H1 (cell line): ENCODE results near the gene DUSP9. TPM values are rescaled to one million over a fixed set of nuclear protein-coding genes. Genes with fewer than 3 reads are reported as not detected.

Experiments used
- CTCF ChIA-PET: fragments of 300-600 bp; sonication (Branson Sonifier 250); formaldehyde crosslinking; loops from one replicate; lab custom pipeline; 2021; ENCODE audit not compliant: partially characterized antibody; lab: Charles Lee
- POLR2A ChIA-PET: fragments of 300-600 bp; sonication (Branson Sonifier 250); formaldehyde crosslinking; loops from one replicate; lab custom pipeline; 2021; ENCODE audit warnings: inconsistent platforms; ENCODE audit not compliant: partially characterized antibody; lab: Charles Lee
- DNase-seq, 2 experiments: peaks; one replicate each; pipeline versions ENCODE4 v3.0.0 to v3.0.0-alpha.2; 2010 to 2022; ENCODE audit warnings: low spot score in 2 of 2, low read depth in 1 of 2, mixed read lengths in 1 of 2
- FAIRE-seq: peaks from 2 replicates; lab custom pipeline; 2011; peaks lifted over from hg19 to GRCh38; lab: Jason Lieb, UNC
- H2AFZ ChIP-seq: 2 replicates; pipeline ENCODE4 v1.8.1; 2012; ENCODE audit warnings: low read length, inconsistent platforms
- H2AK5ac ChIP-seq: 2 replicates; pipeline ENCODE4 v1.6.1; 2013; ENCODE audit warnings: low read depth, low read length
- H2BK120ac ChIP-seq: replicated peaks from 2 replicates; pipeline ENCODE3; 2013; ENCODE audit warnings: low read depth, low read length, inconsistent platforms
- H2BK12ac ChIP-seq: 2 replicates; pipeline ENCODE4 v1.6.1; 2013; ENCODE audit warnings: low read depth, low read length
- H2BK15ac ChIP-seq: 2 replicates; pipeline ENCODE4 v1.6.1; 2013; ENCODE audit warnings: low read length
- H2BK20ac ChIP-seq: 2 replicates; pipeline ENCODE4 v1.6.1; 2013; ENCODE audit warnings: low read length
- H2BK5ac ChIP-seq: 2 replicates; pipeline ENCODE4 v1.6.1; 2013; ENCODE audit warnings: low read depth, low read length
- H3K14ac ChIP-seq: 2 replicates; pipeline ENCODE4 v1.6.1; 2013; ENCODE audit warnings: inconsistent platforms; ENCODE audit not compliant: insufficient read length
- H3K18ac ChIP-seq: 2 replicates; pipeline ENCODE4 v1.6.1; 2013; ENCODE audit warnings: low read length; ENCODE audit errors: extremely low read depth
- H3K23ac ChIP-seq: 2 replicates; pipeline ENCODE4 v1.6.1; 2013; ENCODE audit warnings: inconsistent platforms; ENCODE audit not compliant: insufficient read length
- H3K23me2 ChIP-seq: 2 replicates; pipeline ENCODE4 v1.6.1; 2013; ENCODE audit warnings: low read depth, low read length
- H3K27ac ChIP-seq: 2 replicates; pipeline ENCODE4 v1.6.1; 2011; ENCODE audit warnings: low read depth, low read length, inconsistent platforms
- H3K27me3 ChIP-seq, 4 experiments: replicated peaks in 1 of 4; 1 replicate in 1 of 4; 2 replicates in 3 of 4; pipeline versions ENCODE4 v1.6.1 to v1.8.1; 2011 to 2013; ENCODE audit warnings: low read length in 3 of 4, mild to moderate bottlenecking in 3 of 4, inconsistent platforms in 2 of 4, mixed read lengths in 2 of 4, moderate library complexity in 1 of 4; ENCODE audit not compliant: control insufficient read depth in 3 of 4, insufficient read depth in 3 of 4; ENCODE audit errors: extremely low read depth in 1 of 4
- H3K36me3 ChIP-seq, 4 experiments: 2 replicates each; pipeline versions ENCODE4 v1.6.1 to v1.8.1; 2011 to 2013; ENCODE audit warnings: mild to moderate bottlenecking in 4 of 4, low read length in 3 of 4, moderate library complexity in 2 of 4, control low read depth in 1 of 4, inconsistent platforms in 1 of 4; ENCODE audit not compliant: insufficient read depth in 4 of 4, control insufficient read depth in 2 of 4
- H3K4ac ChIP-seq: replicated peaks from 2 replicates; pipeline ENCODE3; 2013; ENCODE audit warnings: low read length, low read depth, mixed read lengths, inconsistent platforms; ENCODE audit not compliant: insufficient read length
- H3K4me1 ChIP-seq, 4 experiments: replicated peaks in 1 of 4; 1 replicate in 1 of 4; 2 replicates in 3 of 4; pipeline versions ENCODE4 v1.6.1 to v1.8.1; 2011 to 2013; ENCODE audit warnings: low read length in 3 of 4, inconsistent platforms in 2 of 4, mixed read lengths in 1 of 4; ENCODE audit not compliant: insufficient read depth in 4 of 4, control insufficient read depth in 3 of 4
- H3K4me2 ChIP-seq, 2 experiments: 2 replicates each; pipeline versions ENCODE4 v1.6.1 to v1.8.1; 2011 to 2013; ENCODE audit warnings: low read depth in 2 of 2, low read length in 2 of 2, control low read depth in 1 of 2, inconsistent platforms in 1 of 2, mild to moderate bottlenecking in 1 of 2; ENCODE audit not compliant: insufficient read depth in 1 of 2
- H3K4me3 ChIP-seq, 4 experiments: fragments of 200-600, 300-600 bp in 1 of 4; sonication (generic), shearing (Covaris generic), sonication (Bioruptor Twin) in 1 of 4; 2 replicates each; pipeline versions ENCODE4 v1.5.1 to v1.8.1; 2011 to 2016; ENCODE audit warnings: low read length in 4 of 4, low read depth in 3 of 4, control low read depth in 2 of 4, inconsistent platforms in 2 of 4, mild to moderate bottlenecking in 2 of 4, mixed read lengths in 1 of 4, moderate library complexity in 1 of 4; ENCODE audit not compliant: insufficient read depth in 2 of 4; ENCODE audit errors: extremely low read depth in 1 of 4
- H3K56ac ChIP-seq: replicated peaks from 2 replicates; pipeline ENCODE3; 2013; ENCODE audit warnings: low read depth, mild to moderate bottlenecking, mixed read lengths, low read length, inconsistent platforms; ENCODE audit not compliant: insufficient read length
- H3K79me1 ChIP-seq: 2 replicates; pipeline ENCODE4 v1.6.1; 2013; ENCODE audit warnings: low read depth, low read length, control low read depth
- H3K79me2 ChIP-seq, 2 experiments: 2 replicates each; pipeline versions ENCODE4 v1.6.1 to v1.8.1; 2012 to 2013; ENCODE audit warnings: low read length in 2 of 2, mild to moderate bottlenecking in 2 of 2, inconsistent platforms in 1 of 2; ENCODE audit not compliant: insufficient read depth in 2 of 2, control insufficient read depth in 1 of 2
- H3K9ac ChIP-seq, 4 experiments: replicated peaks in 1 of 4; 1 replicate in 1 of 4; 2 replicates in 3 of 4; pipeline versions ENCODE4 v1.6.1 to v1.8.1; 2011 to 2013; ENCODE audit warnings: low read depth in 3 of 4, low read length in 3 of 4, control low read depth in 2 of 4, mild to moderate bottlenecking in 2 of 4, moderate library complexity in 2 of 4, inconsistent platforms in 1 of 4; ENCODE audit errors: extremely low read depth in 1 of 4
- H3K9me3 ChIP-seq, 2 experiments: 2 replicates each; pipeline versions ENCODE4 v1.6.1 to v1.8.1; 2012 to 2013; ENCODE audit warnings: mild to moderate bottlenecking in 2 of 2, moderate library complexity in 2 of 2, control low read depth in 1 of 2, inconsistent platforms in 1 of 2, low read depth in 1 of 2, low read length in 1 of 2, mixed read lengths in 1 of 2; ENCODE audit not compliant: insufficient read depth in 2 of 2
- H4K20me1 ChIP-seq, 2 experiments: replicated peaks in 1 of 2; 2 replicates each; pipeline versions ENCODE3 to v1.8.1; 2011 to 2013; ENCODE audit warnings: inconsistent platforms in 2 of 2, low read length in 2 of 2, mild to moderate bottlenecking in 1 of 2; ENCODE audit not compliant: insufficient read depth in 2 of 2, control insufficient read depth in 1 of 2
- H4K5ac ChIP-seq: 2 replicates; pipeline ENCODE4 v1.6.1; 2013; ENCODE audit warnings: low read length, low read depth, mixed read lengths, inconsistent platforms; ENCODE audit not compliant: insufficient read length
- H4K8ac ChIP-seq: 2 replicates; pipeline ENCODE4 v1.8.0; 2013; ENCODE audit warnings: mild to moderate bottlenecking, moderate library complexity, low read length, inconsistent platforms; ENCODE audit not compliant: insufficient read depth; ENCODE audit errors: extremely low read depth
- H4K91ac ChIP-seq: replicated peaks from 2 replicates; pipeline ENCODE3; 2013; ENCODE audit warnings: low read length, mixed read lengths, inconsistent platforms; ENCODE audit not compliant: insufficient read length
- EP300 ChIP-seq, 2 experiments: IDR thresholded peaks; 1 replicate in 1 of 2; 2 replicates in 1 of 2; pipeline ENCODE4 v1.6.1; 2011 to 2012; ENCODE audit warnings: low read depth in 2 of 2, low read length in 2 of 2, mild to moderate bottlenecking in 2 of 2, borderline replicate concordance in 1 of 2, inconsistent platforms in 1 of 2, moderate library complexity in 1 of 2
- EZH2 ChIP-seq: fragments of 200-600 bp; sonication (generic); IDR thresholded peaks from 2 replicates; pipeline ENCODE4 v1.7.1; 2012; ENCODE audit warnings: low read depth, mild to moderate bottlenecking, moderate library complexity, low read length, inconsistent platforms; ENCODE audit not compliant: severe bottlenecking
- HDAC2 ChIP-seq, 2 experiments: fragments of 300-600 bp in 1 of 2; sonication (generic) in 1 of 2; IDR thresholded peaks; 2 replicates each; pipeline ENCODE4 v1.6.1; 2011 to 2012; ENCODE audit warnings: low read depth in 2 of 2, low read length in 2 of 2, mild to moderate bottlenecking in 2 of 2, moderate library complexity in 2 of 2, borderline replicate concordance in 1 of 2, inconsistent platforms in 1 of 2
- KDM1A ChIP-seq: fragments of 200-600, 300-600 bp; sonication (generic); IDR thresholded peaks from 2 replicates; pipeline ENCODE4 v1.7.1; 2016; ENCODE audit warnings: mild to moderate bottlenecking, low read length, borderline replicate concordance
- RNF2 ChIP-seq: fragments of 200-900, 300-1000 bp; sonication (generic); IDR thresholded peaks from 2 replicates; pipeline ENCODE4 v1.7.1; 2016; ENCODE audit warnings: borderline replicate concordance, low read depth, mild to moderate bottlenecking, antibody characterized with exemption, low read length; ENCODE audit not compliant: poor library complexity, severe bottlenecking; ENCODE audit errors: missing control alignments
- RXRA ChIP-seq: IDR thresholded peaks from 2 replicates; pipeline ENCODE4 v1.6.1; 2011; ENCODE audit warnings: low read depth, mild to moderate bottlenecking, low read length, moderate library complexity; ENCODE audit not compliant: insufficient read depth
- SIN3A ChIP-seq, 2 experiments: IDR thresholded peaks in 1 of 2; conservative IDR thresholded peaks in 1 of 2; 2 replicates each; pipeline ENCODE4 v1.6.1; 2011 to 2012; ENCODE audit warnings: low read length in 2 of 2, improper control_type of control experiment in 1 of 2, low read depth in 1 of 2, mild to moderate bottlenecking in 1 of 2
- SP4 ChIP-seq: IDR thresholded peaks from 2 replicates; pipeline ENCODE4 v1.6.1; 2012; ENCODE audit warnings: low read length, inconsistent platforms
- USF2 ChIP-seq: IDR thresholded peaks from 2 replicates; pipeline ENCODE4 v1.6.1; 2011; ENCODE audit warnings: low read length, improper control_type of control experiment
- YY1 ChIP-seq: IDR thresholded peaks from 2 replicates; pipeline ENCODE4 v1.6.1; 2011; ENCODE audit warnings: low read depth, mild to moderate bottlenecking, low read length
- WGBS, 2 experiments: shearing (Covaris generic) in 1 of 2; methylation state at CpG; one replicate each; pipeline versions ENCODE4 v1.1.6 to v1.1.7; 2013 to 2015; ENCODE audit warnings: low lambda C conversion rate in 2 of 2, mixed read lengths in 2 of 2, inconsistent platforms in 1 of 2, low coverage in 1 of 2, missing lambda C conversion rate in 1 of 2; ENCODE audit not compliant: insufficient replicate concordance in 2 of 2, insufficient coverage in 1 of 2, insufficient read length in 1 of 2; ENCODE audit errors: extremely low coverage in 1 of 2, missing lambda C conversion rate in 1 of 2; 5-methylcytosine and 5-hydroxymethylcytosine counted together
- polyA plus RNA-seq, 7 experiments: library from polyadenylated mRNA; depleted of rRNA in 3 of 7; stranded (reverse) in 5 of 7; unstranded in 2 of 7; fragments of >200 nt in 5 of 7; fragments of 200-250 nt in 2 of 7; gene quantifications; 1 replicate in 5 of 7; 2 replicates in 1 of 7; 4 replicates in 1 of 7; pipeline versions ENCODE4 v1.2.1 to v1.2.3, GENCODE V29; 2011 to 2013; ENCODE audit warnings: missing spikeins in 2 of 7, mixed read lengths in 2 of 7
- total RNA-seq: library from RNA; stranded (reverse); fragmentation: NEBNext Ultra II Directional; extraction: Animal tissue kit (Norgen Biotek cat#: 25700); gene quantifications from 2 replicates; pipeline ENCODE4 v1.2.1, GENCODE V29; 2021

The DUSP9 gene
- total and polyA plus RNA-seq, 2 of the 8 experiments (the other 6 are each of a cell fraction or from before 2014, with no cell fraction given), result 0.80 to 1.1 TPM

GRCh38 chrX:153700376-153700945, 53.5 kb downstream of the DUSP9 start:
- H4K20me1 ChIP-seq, result no peaks in the 10 kb centered on the region
- no peak for FAIRE-seq
- no peak overlapping the region for H4K91ac ChIP-seq
- CTCF ChIA-PET, result interaction anchor here (1.0 to 2.5 kb wide), 2 partner anchors 8 to 13 kb away, joined by 3 to 10 read pairs; partner anchors contain the start of gene SLC6A8
- no peak overlapping the region for H3K27ac ChIP-seq
- H3K79me2 ChIP-seq, result no peaks in the 10 kb centered on the region
- H3K27me3 ChIP-seq, result no peaks in the 10 kb centered on the region
- WGBS, 2 experiments, result 80% methylated on average over 5 of the region's 15 CpGs; no CpG with 5 or more reads in 1 of the 2 experiments
- H2AK5ac ChIP-seq, result no peak overlapping the region
- H3K14ac ChIP-seq, result no peak overlapping the region
- H3K36me3 ChIP-seq, result peaks cover 0 to 29% (median 6%) of the 10 kb centered on the region in 4 experiments; a peak in 6 of 8 replicates
- POLR2A ChIA-PET, result interaction anchor here (0.9 to 1.9 kb wide), 2 partner anchors 8 to 14 kb away, joined by 4 to 11 read pairs; no protein-coding TSS in a partner anchor
- no peak overlapping the region for H4K8ac ChIP-seq
- H3K4me3 ChIP-seq, result no peak overlapping the region
- no peak overlapping the region for H2BK12ac ChIP-seq
- no peak overlapping the region for H3K4me2 ChIP-seq
- no peak overlapping the region for H3K56ac ChIP-seq
- H4K5ac ChIP-seq, result no peak overlapping the region
- H3K9ac ChIP-seq, result no peak overlapping the region
- H3K4me1 ChIP-seq, result no peaks in the 10 kb centered on the region
- H2BK120ac ChIP-seq, result no peak overlapping the region
- no peak for TF ChIP-seq EP300 (IDR thresholded peaks at IDR 0.05; ENCODE audit: borderline replicate concordance in 1 of 2, low read depth in 2 of 2, low read length in 2 of 2)
- TF ChIP-seq RNF2, result no peak
- TF ChIP-seq HDAC2 (IDR thresholded peaks at IDR 0.05; ENCODE audit: borderline replicate concordance in 1 of 2, low read depth in 2 of 2, low read length in 2 of 2), result no peak
- TF ChIP-seq USF2, result no peak
- no peak for TF ChIP-seq SP4
- no peak for TF ChIP-seq RXRA
- no peak for TF ChIP-seq SIN3A (conservative IDR thresholded peaks at IDR 0.05 in 1 of 2, IDR thresholded peaks at IDR 0.05 in 1 of 2; ENCODE audit: low read depth in 1 of 2, low read length in 2 of 2)
- TF ChIP-seq KDM1A, result no peak
- no peak for TF ChIP-seq EZH2
- TF ChIP-seq YY1, result no peak
- TF ChIP-seq, all 59 proteins: peak for 0
- H3K9me3 ChIP-seq, result no peaks in the 10 kb centered on the region
- H2BK5ac ChIP-seq, result no peak overlapping the region
- H3K23me2 ChIP-seq, result no peaks in the 10 kb centered on the region
- H2AFZ ChIP-seq, result no peak overlapping the region
- no peak overlapping the region for H3K4ac ChIP-seq
- DNase-seq, result no peak
- H2BK15ac ChIP-seq, result no peak overlapping the region
- no peak overlapping the region for H3K23ac ChIP-seq
- no peak overlapping the region for H3K18ac ChIP-seq
- no peaks in the 10 kb centered on the region for H3K79me1 ChIP-seq
- no peak overlapping the region for H2BK20ac ChIP-seq
